ENCODE results near the gene SARDH.

DNA sequence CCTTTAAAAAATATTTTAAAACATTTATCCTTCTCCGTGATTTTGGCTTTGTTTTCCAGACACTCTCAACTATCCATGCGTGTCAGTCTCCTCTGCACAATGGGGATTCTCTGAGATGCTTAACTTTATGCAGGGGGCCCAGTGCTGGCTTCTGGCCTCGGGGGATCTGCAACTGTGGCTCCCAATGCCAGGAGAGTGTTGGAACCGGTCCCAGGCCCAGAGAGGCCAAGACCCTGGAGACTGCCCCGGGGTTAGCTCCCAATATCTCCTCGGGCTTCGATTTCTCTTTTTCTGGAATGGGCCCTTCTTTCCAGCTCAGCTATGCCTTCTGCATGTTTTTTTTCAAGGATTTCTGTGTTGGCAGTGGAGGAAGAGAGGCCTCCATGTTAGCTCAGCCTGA, 20.1 kb upstream of the SARDH start:
- TF ChIP-seq, protein P1, sequence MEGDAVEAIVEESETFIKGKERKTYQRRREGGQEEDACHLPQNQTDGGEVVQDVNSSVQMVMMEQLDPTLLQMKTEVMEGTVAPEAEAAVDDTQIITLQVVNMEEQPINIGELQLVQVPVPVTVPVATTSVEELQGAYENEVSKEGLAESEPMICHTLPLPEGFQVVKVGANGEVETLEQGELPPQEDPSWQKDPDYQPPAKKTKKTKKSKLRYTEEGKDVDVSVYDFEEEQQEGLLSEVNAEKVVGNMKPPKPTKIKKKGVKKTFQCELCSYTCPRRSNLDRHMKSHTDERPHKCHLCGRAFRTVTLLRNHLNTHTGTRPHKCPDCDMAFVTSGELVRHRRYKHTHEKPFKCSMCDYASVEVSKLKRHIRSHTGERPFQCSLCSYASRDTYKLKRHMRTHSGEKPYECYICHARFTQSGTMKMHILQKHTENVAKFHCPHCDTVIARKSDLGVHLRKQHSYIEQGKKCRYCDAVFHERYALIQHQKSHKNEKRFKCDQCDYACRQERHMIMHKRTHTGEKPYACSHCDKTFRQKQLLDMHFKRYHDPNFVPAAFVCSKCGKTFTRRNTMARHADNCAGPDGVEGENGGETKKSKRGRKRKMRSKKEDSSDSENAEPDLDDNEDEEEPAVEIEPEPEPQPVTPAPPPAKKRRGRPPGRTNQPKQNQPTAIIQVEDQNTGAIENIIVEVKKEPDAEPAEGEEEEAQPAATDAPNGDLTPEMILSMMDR (IDR thresholded peaks at IDR 0.05), result no peak
- no peak for TF ChIP-seq POLR2A (IDR thresholded peaks at IDR 0.05)

All from right lobe of liver (tissue), 4 donors.